HCT116 (cell line): ENCODE results near the gene AACS. TPM values are rescaled to one million over a fixed set of nuclear protein-coding genes. Genes with fewer than 3 reads are reported as not detected.

ENCODE experiments used
- ATAC-seq: fragments of 200-7000 bp; cut with Tn5 transposase; 2 replicates; pipeline ENCODE4 v1.9.1; 2020; ENCODE audit warnings: mild to moderate bottlenecking, moderate library complexity
- BruUV-seq: library from RNA; stranded (reverse); fragments of 400-500 nt; replicated peaks from 2 replicates; lab custom pipeline; 2021; lab: Mats Ljungman, UMichigan
- CTCF ChIA-PET: fragments of 300-600 bp; sonication (Branson Sonifier 250); formaldehyde crosslinking; loops from one replicate; lab custom pipeline; 2021; ENCODE audit warnings: antibody characterized with exemption; lab: Charles Lee
- POLR2A ChIA-PET: fragments of 300-600, 350-600 bp; sonication (Branson Sonifier 250); formaldehyde crosslinking; loops from one replicate; lab custom pipeline; 2021; ENCODE audit warnings: antibody characterized with exemption; lab: Charles Lee
- RAD21 ChIA-PET, 2 experiments: fragments of 300-600 bp; sonication (Branson Sonifier 250); formaldehyde crosslinking; loops; one replicate each; lab custom pipeline; 2023; ENCODE audit warnings: low total read pairs in 2 of 2; ENCODE audit not compliant: uncharacterized antibody in 2 of 2, unreplicated experiment in 2 of 2, low non-redundant PET in 1 of 2; lab: Charles Lee
- DNase-seq: peaks from one replicate; pipeline ENCODE4 v3.0.0-alpha.2; 2010; ENCODE audit warnings: low read depth, low spot score
- H2AFZ ChIP-seq: fragments of 200-600 bp; shearing (Covaris generic), sonication (generic); 2 replicates; pipeline ENCODE4 v1.6.1; 2017; ENCODE audit warnings: low read depth, mixed run types, mixed read lengths, antibody characterized with exemption, low read length; ENCODE audit not compliant: poor library complexity, severe bottlenecking
- H3K27ac ChIP-seq: 2 replicates; pipeline ENCODE4 v1.5.1; 2012; ENCODE audit warnings: low read depth, low read length
- H3K27me3 ChIP-seq: fragments of 200-600 bp; sonication (generic); 2 replicates; pipeline ENCODE4 v1.6.1; 2016; ENCODE audit warnings: mixed run types, low read length, mixed read lengths; ENCODE audit not compliant: insufficient read depth
- H3K36me3 ChIP-seq, 2 experiments: fragments of 200-500 bp in 1 of 2; fragments of 200-600 bp in 1 of 2; sonication (Bioruptor generic) in 1 of 2; sonication (generic) in 1 of 2; 2 replicates each; pipeline versions ENCODE4 v1.5.1 to v1.6.1; 2014 to 2016; ENCODE audit warnings: low read length in 2 of 2, inconsistent platforms in 1 of 2, mixed read lengths in 1 of 2, mixed run types in 1 of 2; ENCODE audit not compliant: insufficient read depth in 2 of 2, control insufficient read depth in 1 of 2
- H3K4me1 ChIP-seq, 2 experiments: fragments of 200-600 bp in 1 of 2; sonication (generic) in 1 of 2; 2 replicates each; pipeline versions ENCODE4 v1.5.1 to v1.6.1; 2012 to 2017; ENCODE audit warnings: low read length in 2 of 2, inconsistent platforms in 1 of 2, mild to moderate bottlenecking in 1 of 2, mixed read lengths in 1 of 2, mixed run types in 1 of 2, moderate library complexity in 1 of 2; ENCODE audit not compliant: insufficient read depth in 2 of 2, control insufficient read depth in 1 of 2
- H3K4me2 ChIP-seq: fragments of 200-600 bp; sonication (generic); 2 replicates; pipeline ENCODE4 v1.6.1; 2017; ENCODE audit warnings: mixed run types, low read length, mixed read lengths
- H3K4me3 ChIP-seq, 2 experiments: fragments of 200-600 bp in 1 of 2; sonication (generic) in 1 of 2; replicated peaks in 1 of 2; 2 replicates each; pipeline ENCODE4 v1.5.1; 2011 to 2016; ENCODE audit warnings: low read length in 2 of 2, control low read depth in 1 of 2, low read depth in 1 of 2, mild to moderate bottlenecking in 1 of 2, mixed read lengths in 1 of 2, mixed run types in 1 of 2
- H3K79me2 ChIP-seq: fragments of 200-600 bp; sonication (generic); 2 replicates; pipeline ENCODE4 v1.6.1; 2017; ENCODE audit warnings: mild to moderate bottlenecking, mixed run types, low read length, moderate library complexity, mixed read lengths; ENCODE audit not compliant: insufficient read depth
- H3K9ac ChIP-seq: fragments of 200-600 bp; sonication (generic); 2 replicates; pipeline ENCODE4 v1.6.1; 2016; ENCODE audit warnings: low read length, mixed read lengths
- H3K9me2 ChIP-seq: fragments of 200-600 bp; sonication (generic), shearing (Covaris generic); 2 replicates; pipeline ENCODE4 v1.6.1; 2017; ENCODE audit warnings: mixed run types, mild to moderate bottlenecking, moderate library complexity; ENCODE audit not compliant: insufficient read depth
- H3K9me3 ChIP-seq, 2 experiments: fragments of 200-500 bp in 1 of 2; fragments of 200-600 bp in 1 of 2; sonication (Bioruptor generic) in 1 of 2; sonication (generic) in 1 of 2; 2 replicates each; pipeline ENCODE4 v1.6.1; 2014 to 2017; ENCODE audit warnings: low read length in 2 of 2, mixed read lengths in 2 of 2, inconsistent platforms in 1 of 2, low read depth in 1 of 2, mild to moderate bottlenecking in 1 of 2, mixed run types in 1 of 2, moderate library complexity in 1 of 2; ENCODE audit not compliant: control insufficient read depth in 1 of 2, insufficient read depth in 1 of 2
- H4K20me1 ChIP-seq: fragments of 200-600 bp; sonication (generic), shearing (Covaris generic); 2 replicates; pipeline ENCODE4 v1.6.1; 2017; ENCODE audit warnings: mixed run types, mild to moderate bottlenecking, moderate library complexity; ENCODE audit not compliant: insufficient read depth
- POLR2A ChIP-seq: IDR thresholded peaks from 2 replicates; pipeline ENCODE4 v1.7.0; 2011; ENCODE audit warnings: borderline replicate concordance; ENCODE audit not compliant: insufficient read depth, insufficient read length; ENCODE audit errors: extremely low read depth
- ZNF274 ChIP-seq: fragments of 200-500 bp; sonication (Bioruptor generic); IDR thresholded peaks from 2 replicates; pipeline ENCODE4 v1.6.1; 2014; ENCODE audit warnings: mild to moderate bottlenecking, low read depth, low read length, inconsistent platforms
- intact Hi-C: fragments of 100-400 bp; cut with micrococcal nuclease; formaldehyde crosslinking; loops from 2 replicates; pipeline ENCODE4 v1.10.0; 2022
- total RNA-seq: library from RNA; stranded (reverse); gene quantifications from one replicate; pipeline ENCODE4 v1.2.1, GENCODE V29; 2021; ENCODE audit not compliant: unreplicated experiment
- TF ChIP-seq, protein P1 (sequence below): IDR thresholded peaks from 2 replicates; pipeline ENCODE4 v1.6.1; 2012; ENCODE audit warnings: low read depth
- TF ChIP-seq, protein P2 (sequence below), 3 experiments: fragments of 200-600 bp in 1 of 3; sonication (generic) in 1 of 3; IDR thresholded peaks in 2 of 3; conservative IDR thresholded peaks in 1 of 3; 2 replicates each; pipeline ENCODE4 v1.5.1; 2012 to 2017; ENCODE audit warnings: low read depth in 2 of 3, low read length in 2 of 3, antibody characterized with exemption in 1 of 3, borderline replicate concordance in 1 of 3, control low read depth in 1 of 3, mild to moderate bottlenecking in 1 of 3, mixed read lengths in 1 of 3, mixed run types in 1 of 3, moderate library complexity in 1 of 3; ENCODE audit not compliant: insufficient read depth in 1 of 3

AACS gene
- total RNA-seq, 1 experiment from 2014 or later, result 16.0 TPM

GRCh38 chr12:125128439-125129178 lies 63.4 kb downstream of the AACS start:
- Histone ChIP-seq H3K4me2 (no peak overlapping the region), H3K79me2 (no peaks in the 10 kb centered on the region), H3K9me2 (no peaks in the 10 kb centered on the region), H3K9ac (no peak overlapping the region), H3K4me3 (no peak overlapping the region), H3K27me3 (no peaks in the 10 kb centered on the region), H4K20me1 (no peaks in the 10 kb centered on the region), H3K36me3 (peaks cover 0 to 3% of the 10 kb centered on the region in 2 experiments; a peak in 3 of 4 replicates), H3K4me1 (no peaks in the 10 kb centered on the region; a peak in 2 of 4 replicates), H2AFZ (no peak overlapping the region), H3K9me3 (no peaks in the 10 kb centered on the region), H3K27ac (no peak overlapping the region)
- no TSS peak for BruUV-seq
- ATAC-seq (no peak), DNase-seq (no peak)
- RAD21 ChIA-PET, result no interaction called here
- CTCF ChIA-PET, result interaction anchor here (0.6 kb wide), 1 partner anchor 58 kb away, joined by 3 read pairs; the partner anchor contains the start of gene TMEM132B
- TF ChIP-seq, protein P1, sequence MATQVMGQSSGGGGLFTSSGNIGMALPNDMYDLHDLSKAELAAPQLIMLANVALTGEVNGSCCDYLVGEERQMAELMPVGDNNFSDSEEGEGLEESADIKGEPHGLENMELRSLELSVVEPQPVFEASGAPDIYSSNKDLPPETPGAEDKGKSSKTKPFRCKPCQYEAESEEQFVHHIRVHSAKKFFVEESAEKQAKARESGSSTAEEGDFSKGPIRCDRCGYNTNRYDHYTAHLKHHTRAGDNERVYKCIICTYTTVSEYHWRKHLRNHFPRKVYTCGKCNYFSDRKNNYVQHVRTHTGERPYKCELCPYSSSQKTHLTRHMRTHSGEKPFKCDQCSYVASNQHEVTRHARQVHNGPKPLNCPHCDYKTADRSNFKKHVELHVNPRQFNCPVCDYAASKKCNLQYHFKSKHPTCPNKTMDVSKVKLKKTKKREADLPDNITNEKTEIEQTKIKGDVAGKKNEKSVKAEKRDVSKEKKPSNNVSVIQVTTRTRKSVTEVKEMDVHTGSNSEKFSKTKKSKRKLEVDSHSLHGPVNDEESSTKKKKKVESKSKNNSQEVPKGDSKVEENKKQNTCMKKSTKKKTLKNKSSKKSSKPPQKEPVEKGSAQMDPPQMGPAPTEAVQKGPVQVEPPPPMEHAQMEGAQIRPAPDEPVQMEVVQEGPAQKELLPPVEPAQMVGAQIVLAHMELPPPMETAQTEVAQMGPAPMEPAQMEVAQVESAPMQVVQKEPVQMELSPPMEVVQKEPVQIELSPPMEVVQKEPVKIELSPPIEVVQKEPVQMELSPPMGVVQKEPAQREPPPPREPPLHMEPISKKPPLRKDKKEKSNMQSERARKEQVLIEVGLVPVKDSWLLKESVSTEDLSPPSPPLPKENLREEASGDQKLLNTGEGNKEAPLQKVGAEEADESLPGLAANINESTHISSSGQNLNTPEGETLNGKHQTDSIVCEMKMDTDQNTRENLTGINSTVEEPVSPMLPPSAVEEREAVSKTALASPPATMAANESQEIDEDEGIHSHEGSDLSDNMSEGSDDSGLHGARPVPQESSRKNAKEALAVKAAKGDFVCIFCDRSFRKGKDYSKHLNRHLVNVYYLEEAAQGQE, result no peak
- TF ChIP-seq, protein P2, sequence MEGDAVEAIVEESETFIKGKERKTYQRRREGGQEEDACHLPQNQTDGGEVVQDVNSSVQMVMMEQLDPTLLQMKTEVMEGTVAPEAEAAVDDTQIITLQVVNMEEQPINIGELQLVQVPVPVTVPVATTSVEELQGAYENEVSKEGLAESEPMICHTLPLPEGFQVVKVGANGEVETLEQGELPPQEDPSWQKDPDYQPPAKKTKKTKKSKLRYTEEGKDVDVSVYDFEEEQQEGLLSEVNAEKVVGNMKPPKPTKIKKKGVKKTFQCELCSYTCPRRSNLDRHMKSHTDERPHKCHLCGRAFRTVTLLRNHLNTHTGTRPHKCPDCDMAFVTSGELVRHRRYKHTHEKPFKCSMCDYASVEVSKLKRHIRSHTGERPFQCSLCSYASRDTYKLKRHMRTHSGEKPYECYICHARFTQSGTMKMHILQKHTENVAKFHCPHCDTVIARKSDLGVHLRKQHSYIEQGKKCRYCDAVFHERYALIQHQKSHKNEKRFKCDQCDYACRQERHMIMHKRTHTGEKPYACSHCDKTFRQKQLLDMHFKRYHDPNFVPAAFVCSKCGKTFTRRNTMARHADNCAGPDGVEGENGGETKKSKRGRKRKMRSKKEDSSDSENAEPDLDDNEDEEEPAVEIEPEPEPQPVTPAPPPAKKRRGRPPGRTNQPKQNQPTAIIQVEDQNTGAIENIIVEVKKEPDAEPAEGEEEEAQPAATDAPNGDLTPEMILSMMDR (IDR thresholded peaks at IDR 0.05 in 2 of 3, conservative IDR thresholded peaks at IDR 0.05 in 1 of 3; ENCODE audit: borderline replicate concordance in 1 of 3, insufficient read depth in 1 of 3, low read depth in 2 of 3, low read length in 2 of 3), result no peak
- no peak for TF ChIP-seq ZNF274
- TF ChIP-seq POLR2A, result no peak
- POLR2A ChIA-PET, result no interaction called here
- intact Hi-C loops, result no loop called here
